ENCODE data around the gene DNAJC5G. TPM values are rescaled to one million over a fixed set of nuclear protein-coding genes. Genes with fewer than 3 reads are reported as not detected.
A peak's percentile ranks its signal among the peaks of the same experiment; 100 is the strongest.
"Not testable (repeated sequence)": the region's sequence is repeated elsewhere in the genome, so short reads cannot be mapped to it uniquely, and the experiment has no call there.

The DNAJC5G gene
- total RNA-seq, 1 experiment from 2014 or later, result not detected

GRCh38 chr2:27262379-27263286 is 12.6 kb upstream of the DNAJC5G start, which contains the start of gene SLC30A3:
Gene SLC30A3 (minus strand): TSS chr2:27263047. CDS start chr2:27262906, 141 bp downstream.
- H3K4me1 ChIP-seq (replicated peaks), result peaks cover 30% of the 10 kb centered on the region
- no peak within 1 kb of the TSS for H3K27ac ChIP-seq
- H3K9me3 ChIP-seq (replicated peaks), result no peaks in the 10 kb centered on the region
- H3K4me3 ChIP-seq, result peak within 1 kb of the TSS; percentile 29
- peak in 1 of 2 experiments; percentile 36 for DNase-seq (ENCODE audit: low read depth in 1 of 2, low spot score in 2 of 2)
- H3K36me3 ChIP-seq, result no peaks in the 10 kb centered on the region
- peaks cover 72% of the 10 kb centered on the region for H3K27me3 ChIP-seq (replicated peaks)

DNA sequence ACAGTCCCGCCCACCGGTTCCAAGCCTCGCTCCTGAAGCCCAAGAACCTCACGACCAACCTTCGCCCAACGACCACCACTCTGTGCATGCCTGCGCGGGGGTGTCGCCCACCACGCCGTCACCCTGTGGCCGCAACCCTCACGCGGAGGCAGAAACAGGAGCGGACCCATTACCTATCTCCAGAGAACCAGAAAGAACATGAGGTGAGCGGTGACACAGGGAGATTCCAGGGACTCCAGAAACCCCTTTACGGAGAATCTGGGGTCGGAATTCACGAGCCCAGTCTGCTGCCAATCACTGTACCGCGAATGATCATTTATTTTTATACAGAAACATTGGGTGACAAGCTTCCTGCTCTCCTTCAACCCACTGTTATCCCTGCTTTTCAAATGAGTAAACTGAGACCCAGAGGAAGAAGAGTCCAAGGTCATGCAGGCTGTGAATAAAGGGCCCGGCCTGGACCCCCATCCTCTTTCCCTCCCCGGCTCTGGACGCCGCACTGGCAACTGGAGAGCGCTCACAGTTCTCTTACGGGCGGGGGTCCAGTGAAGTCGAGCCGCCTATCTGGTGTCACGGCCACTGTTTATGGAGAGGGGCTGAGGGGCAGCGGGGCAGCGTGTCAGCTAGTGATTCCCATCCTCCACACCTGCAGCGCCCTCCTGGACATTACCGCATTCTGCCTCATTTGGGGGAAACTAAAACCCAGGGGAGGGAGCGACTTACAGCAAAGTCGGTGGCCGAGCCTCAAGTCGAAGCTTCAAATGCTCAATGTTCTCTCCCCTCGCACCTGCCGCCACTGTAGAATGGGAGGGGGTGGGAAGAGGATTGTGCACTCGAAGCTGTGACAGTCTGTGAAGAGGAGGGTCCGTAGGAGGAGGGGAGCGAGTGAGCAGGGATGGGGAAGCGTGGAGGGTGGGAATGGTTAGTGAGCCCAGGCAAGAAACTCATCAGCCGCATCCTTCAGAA is 11.7 kb upstream of the DNAJC5G start:
- no peak overlapping the region for H3K27ac ChIP-seq
- no peaks in the 10 kb centered on the region for H3K36me3 ChIP-seq
- H3K9me3 ChIP-seq (replicated peaks), result no peaks in the 10 kb centered on the region
- DNase-seq (ENCODE audit: low read depth in 1 of 2, low spot score in 2 of 2), result no peak
- peaks cover 71% of the 10 kb centered on the region for H3K27me3 ChIP-seq (replicated peaks)
- H3K4me3 ChIP-seq, result no peak overlapping the region
- peaks cover 30% of the 10 kb centered on the region for H3K4me1 ChIP-seq (replicated peaks)

- no peak overlapping the region for H3K27ac ChIP-seq
- no peak for DNase-seq (ENCODE audit: low read depth in 1 of 2, low spot score in 2 of 2)
- no peaks in the 10 kb centered on the region for H3K36me3 ChIP-seq
- H3K4me1 ChIP-seq (replicated peaks), result peaks cover 30% of the 10 kb centered on the region
- no peaks in the 10 kb centered on the region for H3K9me3 ChIP-seq (replicated peaks)
- peak overlapping the region; percentile 22 for H3K4me3 ChIP-seq
- H3K27me3 ChIP-seq (replicated peaks), result peaks cover 73% of the 10 kb centered on the region
Observed at GRCh38 chr2:27264253-27264752, 10.9 kb upstream of the DNAJC5G start.

GRCh38 chr2:27264753-27265535 is 10.3 kb upstream of the DNAJC5G start:
- Histone ChIP-seq H3K4me3 (peak overlapping the region; percentile 22), H3K27ac (no peak overlapping the region), H3K9me3 (replicated peaks) (no peaks in the 10 kb centered on the region), H3K27me3 (replicated peaks) (peaks cover 70% of the 10 kb centered on the region), H3K36me3 (no peaks in the 10 kb centered on the region), H3K4me1 (replicated peaks) (peaks cover 30% of the 10 kb centered on the region)
- DNase-seq (ENCODE audit: low read depth in 1 of 2, low spot score in 2 of 2), result peak; percentile 75 to 77

GRCh38 chr2:27265536-27265870 is 9.7 kb upstream of the DNAJC5G start:
- Histone ChIP-seq H3K4me1 (replicated peaks) (peaks cover 30% of the 10 kb centered on the region), H3K9me3 (replicated peaks) (no peaks in the 10 kb centered on the region), H3K36me3 (no peaks in the 10 kb centered on the region), H3K27ac (no peak overlapping the region), H3K27me3 (replicated peaks) (peaks cover 68% of the 10 kb centered on the region), H3K4me3 (no peak overlapping the region)
- no peak for DNase-seq (ENCODE audit: low read depth in 1 of 2, low spot score in 2 of 2)

DNA sequence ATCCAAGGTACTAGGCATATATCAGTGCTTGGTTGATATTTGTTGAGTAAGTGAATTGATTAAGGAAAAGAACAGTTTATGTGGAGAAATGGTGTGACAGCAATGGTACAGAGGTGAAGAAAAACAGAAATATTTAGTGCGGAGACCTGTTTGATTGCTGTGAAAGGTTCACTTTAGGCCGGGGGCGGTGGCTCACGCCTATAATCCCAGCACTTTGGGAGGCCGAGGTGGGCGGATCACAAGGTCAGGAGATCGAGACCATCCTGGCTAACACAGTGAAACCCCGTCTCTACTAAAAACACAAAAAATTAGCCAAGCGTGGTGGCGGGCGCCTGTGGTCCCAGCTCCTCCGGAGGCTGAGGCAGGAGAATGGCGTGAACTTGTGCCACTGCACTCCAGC is 6.9 kb upstream of the DNAJC5G start:
- not testable (repeated sequence) for H3K9me3 ChIP-seq (replicated peaks); H3K36me3 ChIP-seq; H3K4me3 ChIP-seq; DNase-seq (ENCODE audit: low read depth in 1 of 2, low spot score in 2 of 2); H3K27ac ChIP-seq
- peaks cover 45% of the 10 kb centered on the region for H3K27me3 ChIP-seq (replicated peaks)
- H3K4me1 ChIP-seq (replicated peaks), result peaks cover 16% of the 10 kb centered on the region

- Histone ChIP-seq H3K4me3 (no peak overlapping the region), H3K9me3 (replicated peaks) (no peaks in the 10 kb centered on the region), H3K4me1 (replicated peaks) (peaks cover under 1% of the 10 kb centered on the region; the same call in 1 of the 2 replicates), H3K27me3 (replicated peaks) (peaks cover 28% of the 10 kb centered on the region), H3K36me3 (no peaks in the 10 kb centered on the region), H3K27ac (no peak overlapping the region)
- no peak for DNase-seq (ENCODE audit: low read depth in 1 of 2, low spot score in 2 of 2)
Observed at GRCh38 chr2:27270131-27270530, 5.1 kb upstream of the DNAJC5G start.

- no peak for DNase-seq (ENCODE audit: low read depth in 1 of 2, low spot score in 2 of 2)
- H3K27ac ChIP-seq, result no peak overlapping the region
- no peaks in the 10 kb centered on the region for H3K9me3 ChIP-seq (replicated peaks)
- no peak overlapping the region for H3K4me3 ChIP-seq
- peaks cover 22% of the 10 kb centered on the region for H3K27me3 ChIP-seq (replicated peaks)
- H3K4me1 ChIP-seq (replicated peaks), result no peaks in the 10 kb centered on the region
- H3K36me3 ChIP-seq, result no peaks in the 10 kb centered on the region
Observed at GRCh38 chr2:27270670-27271069, 4.6 kb upstream of the DNAJC5G start.

- Histone ChIP-seq H3K36me3 (no peaks in the 10 kb centered on the region), H3K27me3 (replicated peaks) (peaks cover 17% of the 10 kb centered on the region), H3K4me3 (no peak overlapping the region), H3K9me3 (replicated peaks) (no peaks in the 10 kb centered on the region), H3K27ac (no peak overlapping the region), H3K4me1 (replicated peaks) (no peaks in the 10 kb centered on the region)
- no peak for DNase-seq (ENCODE audit: low read depth in 1 of 2, low spot score in 2 of 2)
Observed at GRCh38 chr2:27271631-27272340, 3.4 kb upstream of the DNAJC5G start.

DNA sequence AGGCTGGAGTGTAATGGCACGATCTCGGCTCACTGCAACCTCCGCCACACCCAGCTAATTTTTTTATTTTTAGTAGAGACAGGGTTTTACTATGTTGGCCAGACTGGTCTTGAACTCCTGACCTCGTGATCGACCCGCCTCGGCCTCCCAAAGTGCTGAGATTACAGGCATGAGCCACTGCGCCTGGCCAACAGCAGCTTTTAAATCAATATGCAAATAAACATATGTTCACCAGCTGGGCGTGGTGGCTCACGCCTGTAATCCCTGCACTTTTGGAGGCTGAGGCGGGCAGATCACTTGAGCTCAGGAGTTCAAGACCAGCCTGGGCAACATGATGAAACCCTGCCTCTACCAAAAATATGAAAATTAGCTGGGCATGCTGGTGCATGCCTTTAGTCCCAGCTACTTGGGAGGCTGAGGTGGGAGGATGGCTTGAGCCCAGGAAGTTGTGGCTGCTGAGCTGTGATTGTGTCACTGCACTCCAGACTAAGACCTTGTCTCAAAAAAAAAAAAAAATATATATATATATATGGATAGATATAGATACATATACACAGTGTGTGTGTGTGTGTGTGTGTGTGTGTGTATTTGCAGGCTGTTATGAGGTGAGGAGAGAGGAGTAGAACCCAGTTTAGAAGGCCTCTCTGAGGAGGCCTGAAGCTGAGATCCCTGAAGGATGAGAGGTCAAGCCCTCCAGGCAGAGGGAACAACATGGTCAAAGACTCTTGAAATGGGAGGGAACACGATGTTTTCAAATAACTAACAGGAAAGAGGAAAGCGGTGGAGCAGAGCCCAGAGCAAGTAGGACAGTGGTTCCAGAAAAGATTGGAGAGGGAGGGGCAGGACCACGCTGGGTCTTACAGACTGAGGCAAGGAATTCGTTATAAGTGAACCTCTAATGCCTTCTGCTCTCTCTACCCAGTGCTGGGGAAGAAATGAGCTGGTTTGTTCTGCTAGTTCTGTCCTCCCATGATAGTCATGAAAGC is 2.4 kb upstream of the DNAJC5G start:
- H3K36me3 ChIP-seq; H3K4me1 ChIP-seq (replicated peaks); H3K9me3 ChIP-seq (replicated peaks); H3K27ac ChIP-seq; H3K4me3 ChIP-seq; DNase-seq (ENCODE audit: low read depth in 1 of 2, low spot score in 2 of 2): not testable (repeated sequence)
- H3K27me3 ChIP-seq (replicated peaks), result peaks cover 17% of the 10 kb centered on the region

GRCh38 chr2:27278010-27278409 is 2.8 kb downstream of the DNAJC5G start:
- Histone ChIP-seq H3K4me3 (no peak overlapping the region), H3K4me1 (replicated peaks) (peaks cover 15% of the 10 kb centered on the region), H3K9me3 (replicated peaks) (no peaks in the 10 kb centered on the region), H3K27me3 (replicated peaks) (0 out of 2 replicates have a peak, but pooled peaks cover 5% of the 10 kb centered on the region), H3K27ac (no peak overlapping the region), H3K36me3 (no peaks in the 10 kb centered on the region)
- DNase-seq (ENCODE audit: low read depth in 1 of 2, low spot score in 2 of 2), result no peak

GRCh38 chr2:27280826-27281225 is 5.6 kb downstream of the DNAJC5G start:
- Histone ChIP-seq H3K27me3 (replicated peaks) (0 out of 2 replicates have a peak, but pooled peaks cover 5% of the 10 kb centered on the region), H3K36me3 (no peaks in the 10 kb centered on the region), H3K4me1 (replicated peaks) (peaks cover 16% of the 10 kb centered on the region), H3K27ac (no peak overlapping the region), H3K4me3 (no peak overlapping the region), H3K9me3 (replicated peaks) (no peaks in the 10 kb centered on the region)
- DNase-seq (ENCODE audit: low read depth in 1 of 2, low spot score in 2 of 2), result no peak

Measured in SJSA1 (cell line).